Endothelial cell (in vitro differentiated cells): Measurements from ENCODE around the gene VWC2. TPM values are rescaled to one million over a fixed set of nuclear protein-coding genes. Genes with fewer than 3 reads are reported as not detected.

Experiments
- DNase-seq: peaks from one replicate; pipeline ENCODE4 v3.0.0; 2021; ENCODE audit warnings: low spot score
- H3K27ac Mint-ChIP-seq: one replicate; pipeline ENCODE4 v1.8.0; 2021; ENCODE audit warnings: mixed read lengths, inconsistent platforms; ENCODE audit not compliant: unreplicated experiment
- H3K27me3 Mint-ChIP-seq: one replicate; pipeline ENCODE4 v1.8.0; 2021; ENCODE audit warnings: mild to moderate bottlenecking, moderate library complexity, mixed read lengths, inconsistent platforms; ENCODE audit not compliant: unreplicated experiment
- H3K36me3 Mint-ChIP-seq: one replicate; pipeline ENCODE4 v1.8.0; 2021; ENCODE audit warnings: mild to moderate bottlenecking, low read depth, mixed read lengths, inconsistent platforms; ENCODE audit not compliant: unreplicated experiment
- H3K4me1 Mint-ChIP-seq: one replicate; pipeline ENCODE4 v1.8.0; 2021; ENCODE audit warnings: mild to moderate bottlenecking, mixed read lengths, inconsistent platforms; ENCODE audit not compliant: unreplicated experiment
- H3K4me3 Mint-ChIP-seq: one replicate; pipeline ENCODE4 v1.8.0; 2021; ENCODE audit warnings: mild to moderate bottlenecking, mixed read lengths, inconsistent platforms; ENCODE audit not compliant: unreplicated experiment
- H3K9me3 Mint-ChIP-seq: one replicate; pipeline ENCODE4 v1.8.0; 2021; ENCODE audit warnings: mixed read lengths, inconsistent platforms; ENCODE audit not compliant: unreplicated experiment
- CTCF ChIP-seq: fragments of 200-600 bp; sonication (generic); IDR thresholded peaks from one replicate; pipeline ENCODE4 v1.5.0; 2021; ENCODE audit warnings: antibody characterized with exemption; ENCODE audit not compliant: unreplicated experiment
- total RNA-seq: library from RNA; stranded (reverse); fragmentation: NEBNext Ultra II Directional; extraction: Animal tissue kit (Norgen Biotek cat#: 25700); gene quantifications from one replicate; pipeline ENCODE4 v1.2.1, GENCODE V29; 2021; ENCODE audit not compliant: unreplicated experiment

Gene VWC2
- total RNA-seq, 1 donor from 2014 or later, result 0.05 TPM

GRCh38 chr7:49790209-49790608 is 16.8 kb downstream of the VWC2 start:
- TF ChIP-seq CTCF, result no peak
- Mint-ChIP-seq H3K27me3 (no peaks in the 10 kb centered on the region), H3K27ac (no peak overlapping the region), H3K36me3 (no peaks in the 10 kb centered on the region), H3K4me1 (no peaks in the 10 kb centered on the region), H3K9me3 (no peaks in the 10 kb centered on the region), H3K4me3 (no peak overlapping the region)
- no peak for DNase-seq

DNA sequence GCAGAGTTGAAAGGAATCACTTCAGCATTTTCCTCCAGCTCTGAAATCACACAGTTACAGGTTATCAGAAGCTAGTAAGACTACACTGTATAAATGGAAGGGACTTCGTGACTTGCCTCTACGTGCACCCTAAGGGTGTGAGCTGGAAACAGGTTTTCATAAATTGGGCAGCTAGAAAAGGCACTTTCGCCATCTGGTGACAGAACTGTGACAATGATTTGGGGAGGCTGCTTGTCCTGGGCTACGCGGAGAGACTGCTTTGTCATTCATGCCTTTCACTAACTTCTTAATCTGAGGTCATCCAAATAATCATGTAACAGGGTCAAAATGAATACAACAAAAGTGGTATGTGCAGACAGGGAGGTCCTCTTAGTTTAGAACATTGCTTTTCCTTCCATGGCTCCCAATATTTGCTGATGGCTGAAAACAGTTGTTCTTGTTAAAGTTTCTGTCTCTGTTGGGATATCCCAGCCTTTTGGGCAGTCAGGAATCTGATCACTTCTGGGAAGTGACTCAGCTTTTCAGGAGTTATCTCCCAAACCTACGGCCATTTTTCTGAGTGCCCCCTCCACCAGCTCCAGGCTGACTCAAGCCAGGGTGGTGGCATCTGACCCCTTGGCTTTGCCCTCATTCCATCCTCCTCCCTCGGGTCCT is 17.8 kb downstream of the VWC2 start:
- no peak overlapping the region for H3K4me3 Mint-ChIP-seq
- peak; percentile 29 for DNase-seq
- no peaks in the 10 kb centered on the region for H3K9me3 Mint-ChIP-seq
- H3K27ac Mint-ChIP-seq, result no peak overlapping the region
- no peaks in the 10 kb centered on the region for H3K27me3 Mint-ChIP-seq
- TF ChIP-seq CTCF, result no peak
- H3K4me1 Mint-ChIP-seq, result no peaks in the 10 kb centered on the region
- H3K36me3 Mint-ChIP-seq, result no peaks in the 10 kb centered on the region

- H3K9me3 Mint-ChIP-seq, result no peaks in the 10 kb centered on the region
- no peak for TF ChIP-seq CTCF
- H3K4me1 Mint-ChIP-seq, result no peaks in the 10 kb centered on the region
- peaks cover 1% of the 10 kb centered on the region for H3K27me3 Mint-ChIP-seq
- DNase-seq, result no peak
- no peak overlapping the region for H3K4me3 Mint-ChIP-seq
- H3K27ac Mint-ChIP-seq, result no peak overlapping the region
- no peaks in the 10 kb centered on the region for H3K36me3 Mint-ChIP-seq
Observed at GRCh38 chr7:49797987-49798660, 24.7 kb downstream of the VWC2 start.

GRCh38 chr7:49800031-49800430 is 26.6 kb downstream of the VWC2 start:
- no peak for DNase-seq
- H3K4me3 Mint-ChIP-seq, result no peak overlapping the region
- H3K4me1 Mint-ChIP-seq, result no peaks in the 10 kb centered on the region
- TF ChIP-seq CTCF, result no peak
- no peak overlapping the region for H3K27ac Mint-ChIP-seq
- no peaks in the 10 kb centered on the region for H3K36me3 Mint-ChIP-seq
- peaks cover 1% of the 10 kb centered on the region for H3K27me3 Mint-ChIP-seq
- no peaks in the 10 kb centered on the region for H3K9me3 Mint-ChIP-seq

GRCh38 chr7:49802600-49802999 is 29.2 kb downstream of the VWC2 start:
- Mint-ChIP-seq H3K27me3 (peaks cover 1% of the 10 kb centered on the region), H3K9me3 (no peaks in the 10 kb centered on the region), H3K27ac (no peak overlapping the region), H3K36me3 (no peaks in the 10 kb centered on the region), H3K4me1 (no peaks in the 10 kb centered on the region), H3K4me3 (no peak overlapping the region)
- TF ChIP-seq CTCF, result no peak
- DNase-seq, result no peak
